GM18505 (cell line): ENCODE measurements around the gene IQCE.

ENCODE experiments used
- ATAC-seq: cut with Tn5 transposase; IDR thresholded peaks from one replicate; pipeline ENCODE4 v1.9.1; 2021; ENCODE audit not compliant: unreplicated experiment
- POLR2A ChIP-seq: IDR thresholded peaks from 4 replicates; pipeline ENCODE4 v1.6.1; 2011; ENCODE audit warnings: borderline replicate concordance; ENCODE audit not compliant: insufficient read depth, insufficient read length; ENCODE audit errors: extremely low read depth

Gene IQCE

DNA sequence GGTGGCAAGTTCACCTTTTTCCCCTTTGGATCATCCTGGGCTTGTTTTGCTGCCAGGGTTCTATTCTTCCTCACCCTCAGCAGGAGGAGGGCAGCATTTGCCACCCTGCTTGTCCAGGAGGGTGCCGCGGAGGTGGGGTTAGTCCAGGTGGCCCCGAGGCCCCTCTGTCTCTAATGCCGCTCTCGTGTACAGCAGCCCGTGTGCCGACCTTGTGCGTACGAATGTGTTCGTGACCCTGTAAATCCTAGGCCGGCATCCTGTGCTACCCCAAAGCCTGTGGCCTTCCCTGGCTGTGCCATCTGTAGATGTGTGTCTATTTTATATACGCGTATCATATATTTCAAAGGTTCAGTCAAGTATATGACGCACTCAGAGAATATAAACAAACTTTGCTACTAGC lies 10.6 kb downstream of the IQCE start:
- ATAC-seq, result no peak
- no peak for TF ChIP-seq POLR2A

DNA sequence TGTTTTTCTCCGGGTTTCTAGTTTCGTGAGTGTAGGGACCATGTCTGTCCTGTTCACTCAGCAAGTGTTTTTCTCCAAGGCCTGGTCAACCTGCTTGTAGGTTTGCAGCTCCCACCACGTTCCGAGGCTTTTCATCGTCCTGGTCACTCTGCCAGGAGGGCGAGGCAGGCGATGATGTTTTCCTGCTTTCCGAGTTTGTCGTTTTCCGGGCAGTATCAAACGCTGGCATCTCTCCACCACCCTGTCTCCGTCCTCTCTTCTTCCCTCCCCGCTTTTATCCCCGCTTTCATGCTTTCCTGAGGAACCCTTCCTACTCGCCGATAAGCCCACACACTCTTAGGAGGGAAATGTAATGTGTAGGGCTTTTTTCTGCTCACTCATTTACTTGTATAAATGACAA lies 11.2 kb downstream of the IQCE start:
- no peak for ATAC-seq

GRCh38 chr7:2571409-2571808 lies 12.6 kb downstream of the IQCE start:
- no peak for ATAC-seq
- no peak for TF ChIP-seq POLR2A

More for the DNA sequence above, 11.2 kb downstream of the IQCE start:
- no peak for TF ChIP-seq POLR2A

- no peak for TF ChIP-seq POLR2A
- ATAC-seq, result no peak
Observed at GRCh38 chr7:2572101-2572842, 13.5 kb downstream of the IQCE start.

DNA sequence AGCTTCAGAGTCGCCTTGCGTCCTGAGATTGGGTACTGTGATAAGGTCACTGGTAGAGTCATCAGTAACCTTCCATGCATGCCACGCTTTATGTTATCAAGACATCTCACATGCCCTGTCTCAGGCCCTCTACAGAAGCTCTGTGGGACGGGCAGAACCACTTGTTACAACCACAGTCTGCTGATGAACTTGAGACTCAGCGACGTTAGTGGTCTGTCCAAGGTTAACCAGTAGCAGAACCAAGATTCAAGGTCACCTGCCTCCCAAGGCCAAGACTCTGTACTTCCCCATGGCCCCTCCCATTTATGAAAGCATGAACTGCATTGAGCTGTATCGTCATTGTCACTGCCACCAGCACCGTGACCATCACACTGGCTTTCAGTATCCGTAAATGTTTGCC lies 15.0 kb downstream of the IQCE start:
- ATAC-seq, result no peak
- no peak for TF ChIP-seq POLR2A

- TF ChIP-seq POLR2A, result no peak
- ATAC-seq, result no peak
Observed at GRCh38 chr7:2575046-2575732, 16.4 kb downstream of the IQCE start.

- TF ChIP-seq POLR2A, result no peak
Observed at GRCh38 chr7:2575733-2576340, 17.1 kb downstream of the IQCE start.

DNA sequence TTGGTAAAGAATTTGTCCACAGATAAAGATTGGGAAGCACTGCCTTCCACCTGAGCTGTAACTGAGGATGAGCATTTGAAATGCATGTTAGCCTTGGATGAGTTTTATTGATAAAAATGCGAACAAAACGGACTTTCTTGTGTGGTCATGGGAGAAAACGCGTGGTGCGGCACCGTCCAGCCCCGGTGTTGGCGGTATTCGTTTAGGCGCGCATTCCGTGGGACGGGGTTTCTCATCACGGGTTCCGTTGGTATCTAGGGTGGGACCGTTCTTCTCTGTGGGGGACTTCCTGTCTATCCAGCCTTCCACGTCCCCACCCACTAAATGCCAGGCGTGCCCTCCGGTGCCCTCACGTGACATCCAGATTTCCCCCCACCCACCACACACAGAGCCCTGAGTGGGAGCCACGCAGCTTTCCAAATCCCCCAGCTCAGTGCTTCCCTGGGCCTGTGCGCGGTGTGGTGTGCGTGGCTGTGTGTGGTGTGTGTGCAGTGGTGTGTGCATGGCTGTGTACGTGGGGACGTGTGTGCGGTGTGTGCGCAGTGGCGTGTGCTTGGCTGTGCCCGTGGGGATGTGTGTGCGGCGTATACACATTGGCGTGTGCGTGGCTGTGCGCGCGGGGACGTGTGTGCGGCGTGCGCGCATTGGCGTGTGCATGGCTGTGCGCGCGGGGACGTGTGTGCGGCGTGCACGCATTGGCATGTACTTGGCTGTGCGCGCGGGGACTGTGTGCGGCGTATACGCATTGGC lies 18.1 kb downstream of the IQCE start:
- ATAC-seq, result no peak
- no peak for TF ChIP-seq POLR2A

More at GRCh38 chr7:2575733-2576340, 17.1 kb downstream of the IQCE start:
- ATAC-seq, result no peak

GRCh38 chr7:2577914-2578680 lies 19.3 kb downstream of the IQCE start:
- TF ChIP-seq POLR2A, result no peak
- no peak for ATAC-seq

GRCh38 chr7:2580636-2581035 lies 21.9 kb downstream of the IQCE start:
- TF ChIP-seq POLR2A, result no peak
- no peak for ATAC-seq

DNA sequence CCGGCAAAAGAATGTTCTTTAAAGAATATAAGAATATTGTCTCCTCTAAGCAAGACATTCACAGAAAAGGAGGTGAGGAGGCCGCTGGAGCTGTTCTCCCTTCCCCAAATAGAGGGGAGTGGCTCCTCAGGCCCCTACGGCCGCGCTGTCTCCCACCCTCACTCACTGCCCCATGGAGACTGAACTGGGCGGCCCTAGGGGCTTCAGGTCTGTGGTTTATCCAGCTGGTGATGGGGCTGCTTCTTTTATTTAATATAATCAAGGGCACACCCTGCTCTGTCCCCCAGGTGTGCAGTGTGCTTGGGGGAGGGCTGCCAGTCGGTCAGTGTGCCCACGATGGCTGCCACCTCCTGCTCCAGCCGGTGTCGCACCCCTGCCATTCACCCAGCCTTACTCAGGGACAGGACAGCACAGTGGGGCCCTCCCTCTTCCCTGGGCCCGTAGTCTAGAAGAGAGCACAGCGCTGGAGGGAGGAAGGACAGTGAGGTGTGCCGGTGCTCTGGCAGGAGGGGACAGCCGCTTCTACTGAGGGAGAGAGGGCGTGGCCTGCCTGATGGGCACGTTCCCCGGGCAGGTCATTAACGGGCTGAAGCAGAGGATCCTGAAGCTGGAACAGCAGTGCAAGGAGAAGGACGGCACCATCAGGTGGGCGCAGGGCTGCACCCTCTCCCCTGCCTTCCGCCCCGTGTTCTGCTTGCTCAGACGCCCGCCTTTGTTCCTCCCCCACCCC lies 23.4 kb downstream of the IQCE start:
- TF ChIP-seq POLR2A, result no peak

GRCh38 chr7:2583798-2584580 lies 25.2 kb downstream of the IQCE start:
- no peak for ATAC-seq
- TF ChIP-seq POLR2A, result no peak

More for the DNA sequence above, 23.4 kb downstream of the IQCE start:
- ATAC-seq, result no peak

GRCh38 chr7:2585446-2585845 lies 26.7 kb downstream of the IQCE start:
- no peak for TF ChIP-seq POLR2A
- no peak for ATAC-seq
